IPS DF 4.7 (cell line): ENCODE data around the gene F2RL1.
A peak's percentile ranks its signal among the peaks of the same experiment; 100 is the strongest.
"Not testable (repeated sequence)": the region's sequence is repeated elsewhere in the genome, so short reads cannot be mapped to it uniquely, and the experiment has no call there.

Source experiments
- DNase-seq: peaks from one replicate; pipeline ENCODE4 v3.0.0-alpha.2; 2013; ENCODE audit warnings: low spot score; ENCODE audit errors: extremely low read depth

Gene F2RL1

DNA sequence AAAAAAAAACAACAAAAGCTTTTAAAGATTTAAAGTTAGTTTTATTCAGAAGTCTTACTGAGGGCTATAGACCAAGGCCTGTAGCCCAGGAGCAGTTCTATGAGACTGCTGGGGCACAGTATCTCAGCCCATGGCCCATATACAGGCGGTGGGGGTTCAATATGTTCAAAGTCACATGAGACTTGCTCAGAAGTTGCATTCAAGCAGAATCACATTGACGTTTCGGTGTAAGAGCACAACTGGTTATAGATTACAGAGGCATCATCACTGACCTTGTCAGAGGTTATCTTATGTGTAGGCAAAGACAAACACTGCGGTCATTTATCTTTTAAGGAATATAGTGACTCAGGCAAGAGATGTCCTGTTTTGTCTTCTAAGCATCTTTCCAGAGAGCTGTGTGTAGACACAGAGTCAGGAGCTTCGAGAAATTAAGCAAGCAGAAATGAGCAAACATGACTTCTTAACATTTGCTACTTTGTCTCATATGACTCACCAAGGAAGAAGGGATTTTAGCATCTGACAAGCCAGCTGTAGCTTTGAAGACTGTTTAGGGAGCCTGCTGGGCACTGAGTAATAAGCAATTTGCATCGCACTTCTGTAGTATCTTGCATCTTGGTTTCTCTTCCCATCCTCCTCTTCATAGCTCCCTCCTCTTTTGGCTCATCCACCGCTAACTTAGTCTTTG is 12.9 kb upstream of the F2RL1 start:
- no peak for DNase-seq

DNA sequence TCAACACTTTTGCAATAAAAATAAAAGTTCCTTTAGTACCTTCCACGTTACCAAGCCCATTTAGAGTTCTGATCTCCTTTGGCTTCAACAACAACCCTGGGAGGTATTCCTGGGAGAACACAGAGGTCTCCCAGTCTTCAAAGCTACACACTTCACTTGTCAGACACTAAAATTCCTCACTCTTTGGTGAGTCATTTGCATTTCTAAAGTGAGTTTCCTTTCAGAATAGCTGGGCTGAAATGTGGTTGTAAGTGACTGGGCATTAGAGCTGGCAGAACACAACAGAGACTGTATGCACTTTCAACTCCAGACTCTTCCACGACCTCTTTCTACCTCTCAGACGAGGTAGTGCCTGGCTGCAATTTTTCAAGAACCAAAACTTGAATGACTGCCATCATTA is 11.5 kb upstream of the F2RL1 start:
- DNase-seq: no peak

DNA sequence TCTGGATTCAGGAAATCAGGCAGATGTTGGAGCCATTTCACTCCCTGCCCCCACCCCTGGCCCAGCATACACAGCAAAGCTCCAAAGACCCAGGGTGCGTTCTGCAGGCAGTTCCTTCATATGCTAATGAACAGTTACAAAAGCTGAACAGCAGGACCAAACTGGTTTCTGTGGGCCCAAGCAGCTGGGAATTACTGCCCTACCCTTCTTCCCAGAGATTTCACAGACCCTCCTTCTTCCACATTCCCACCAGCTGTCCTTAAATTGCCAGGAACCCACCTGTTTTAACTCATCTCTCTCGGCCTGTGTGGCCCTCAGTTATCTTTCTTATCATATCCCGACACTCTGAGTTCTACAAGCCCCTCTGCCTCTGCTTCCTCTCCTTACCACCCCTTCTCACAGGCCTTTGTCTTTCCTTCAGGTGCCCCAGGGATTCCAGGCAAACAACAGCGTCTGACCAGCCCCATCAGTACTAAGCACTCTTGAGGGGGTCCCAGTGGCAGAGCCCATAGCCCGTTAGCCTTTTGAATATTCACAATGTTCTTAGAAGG is 10.6 kb upstream of the F2RL1 start:
- DNase-seq: peak; percentile 92

DNA sequence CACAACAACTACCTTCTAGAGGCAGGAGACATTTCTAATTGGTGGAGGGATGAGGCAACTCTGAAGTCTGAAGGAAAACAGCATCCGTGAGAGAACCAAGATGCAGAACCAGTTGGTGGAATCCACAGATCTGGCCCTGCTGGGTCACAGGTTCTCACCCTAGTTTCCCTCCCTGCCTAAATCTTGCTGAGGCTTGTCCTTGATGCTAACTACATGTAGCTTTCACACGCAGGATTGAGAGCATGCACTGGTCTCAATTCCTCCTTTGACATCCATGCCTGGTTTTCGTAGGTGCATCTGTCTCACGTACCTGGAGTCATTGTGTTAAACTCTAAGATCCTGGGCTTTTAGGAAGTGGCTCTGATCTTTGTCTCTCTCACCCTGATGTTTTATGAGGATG is 9.7 kb upstream of the F2RL1 start:
- no peak for DNase-seq

DNA sequence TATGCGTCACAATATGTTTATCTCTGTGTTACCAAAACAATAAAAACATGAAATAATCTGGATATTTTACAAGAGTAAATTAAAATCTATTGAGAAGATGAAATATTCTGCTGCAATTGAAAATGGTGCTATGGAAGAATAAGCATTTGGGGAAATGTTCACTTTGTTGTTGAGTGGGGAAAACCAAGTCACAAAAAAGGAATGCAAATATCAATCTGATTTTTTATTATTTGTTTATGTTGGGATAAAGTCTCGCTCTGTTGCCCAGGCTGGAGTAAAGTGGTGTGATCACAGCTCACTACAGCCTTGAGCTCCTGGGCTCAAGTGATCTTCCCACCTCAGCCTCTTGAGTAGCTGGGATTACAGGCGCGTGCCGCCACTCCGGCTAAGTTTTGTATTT is 8.6 kb upstream of the F2RL1 start:
- no peak for DNase-seq

DNA sequence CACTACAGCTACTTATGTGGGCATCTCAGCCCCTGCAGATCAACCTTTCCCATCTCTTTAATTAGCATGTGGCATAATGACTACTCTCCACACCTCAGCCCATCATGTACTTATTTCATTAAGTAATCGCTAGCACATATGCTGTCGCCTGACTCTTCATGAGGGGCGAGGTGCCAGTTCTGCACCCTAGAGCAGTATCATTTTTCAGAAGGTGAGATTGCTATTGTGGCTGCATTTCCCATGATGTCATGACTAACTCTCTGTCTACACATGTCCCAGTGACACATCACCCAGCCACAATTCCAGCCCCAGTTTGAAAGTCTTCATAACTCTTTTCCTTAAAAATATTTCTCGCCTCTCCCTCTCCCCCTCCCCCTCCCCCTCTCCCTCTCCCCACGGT is 7.6 kb upstream of the F2RL1 start:
- no peak for DNase-seq

DNA sequence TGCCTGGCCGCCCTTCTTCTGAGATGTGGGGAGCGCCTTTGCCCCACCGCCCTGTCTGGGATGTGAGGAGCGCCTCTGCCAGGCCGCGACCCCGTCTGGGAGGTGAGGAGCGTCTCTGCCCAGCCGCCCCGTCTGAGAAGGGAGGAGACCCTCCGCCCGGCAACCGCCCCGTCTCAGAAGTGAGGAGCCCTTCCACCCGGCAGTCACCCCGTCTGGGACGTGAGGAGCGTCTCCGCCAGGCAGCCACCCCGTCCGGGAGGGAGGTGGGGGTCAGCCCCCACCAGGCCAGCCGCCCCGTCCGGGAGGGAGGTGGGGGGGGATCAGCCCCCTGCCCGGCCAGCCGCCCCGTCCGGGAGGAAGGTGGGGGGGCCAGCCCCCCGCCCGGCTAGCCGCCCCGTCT is 6.6 kb upstream of the F2RL1 start:
- not testable (repeated sequence) for DNase-seq

DNA sequence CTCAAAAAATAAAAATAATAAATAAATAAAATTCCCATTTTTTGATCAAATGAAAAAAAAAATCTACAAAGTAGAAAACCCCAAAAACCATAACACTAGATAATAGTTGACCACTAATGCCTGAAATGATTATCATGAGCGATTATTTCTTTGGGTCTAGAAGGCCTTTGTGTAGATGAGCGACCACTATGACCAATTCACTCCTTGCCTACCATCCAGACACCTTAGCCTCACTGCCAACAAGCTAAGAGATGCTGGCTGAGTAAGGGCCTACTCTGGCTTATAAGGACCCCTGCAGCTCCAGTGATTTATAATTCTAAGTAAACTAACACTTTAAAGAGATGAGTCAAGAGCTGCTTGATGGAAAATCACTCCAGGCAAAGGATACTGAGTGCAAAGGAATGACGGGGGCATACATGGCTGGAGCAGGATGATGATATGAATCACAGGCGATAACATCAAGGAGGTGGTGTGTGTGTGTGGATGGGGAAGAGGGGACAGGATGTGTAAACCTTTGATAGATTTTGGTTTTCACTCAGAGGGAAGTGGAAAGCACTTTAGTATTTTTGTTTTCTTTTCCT is 4.8 kb upstream of the F2RL1 start:
- DNase-seq: no peak

DNA sequence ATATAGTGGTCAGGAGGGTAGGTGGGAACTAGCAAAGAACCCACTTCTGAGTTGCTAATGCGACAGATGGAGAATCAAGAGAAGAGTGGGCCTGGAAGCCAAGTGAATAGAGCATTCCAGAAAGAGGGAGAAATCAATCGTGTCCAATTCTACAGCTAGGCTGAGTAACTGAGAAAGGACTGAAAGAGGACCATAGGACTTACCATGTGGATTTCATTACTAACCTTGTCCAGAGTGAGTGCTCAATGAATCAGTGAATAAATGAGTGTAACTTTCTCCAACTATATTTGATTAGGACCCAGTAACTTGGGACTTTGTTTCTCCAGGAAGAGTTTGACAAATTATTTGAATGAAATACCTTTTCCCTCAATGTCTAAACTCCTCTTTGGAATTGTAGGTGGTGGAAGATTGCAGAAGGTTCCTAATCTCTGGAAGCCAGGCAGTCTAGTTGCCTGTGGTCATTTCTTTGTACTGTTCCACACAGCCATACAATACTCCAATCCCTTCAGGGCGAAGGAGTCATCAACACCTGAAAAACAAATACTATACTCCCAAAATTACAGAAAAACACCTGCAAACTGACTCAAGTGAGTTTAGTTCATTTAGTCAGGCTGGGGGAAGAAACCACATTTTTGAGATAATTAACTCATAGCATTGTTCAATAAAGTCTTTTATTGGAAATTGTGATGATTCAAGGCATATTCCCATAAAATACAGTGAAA is 2.6 kb upstream of the F2RL1 start:
- no peak for DNase-seq

DNA sequence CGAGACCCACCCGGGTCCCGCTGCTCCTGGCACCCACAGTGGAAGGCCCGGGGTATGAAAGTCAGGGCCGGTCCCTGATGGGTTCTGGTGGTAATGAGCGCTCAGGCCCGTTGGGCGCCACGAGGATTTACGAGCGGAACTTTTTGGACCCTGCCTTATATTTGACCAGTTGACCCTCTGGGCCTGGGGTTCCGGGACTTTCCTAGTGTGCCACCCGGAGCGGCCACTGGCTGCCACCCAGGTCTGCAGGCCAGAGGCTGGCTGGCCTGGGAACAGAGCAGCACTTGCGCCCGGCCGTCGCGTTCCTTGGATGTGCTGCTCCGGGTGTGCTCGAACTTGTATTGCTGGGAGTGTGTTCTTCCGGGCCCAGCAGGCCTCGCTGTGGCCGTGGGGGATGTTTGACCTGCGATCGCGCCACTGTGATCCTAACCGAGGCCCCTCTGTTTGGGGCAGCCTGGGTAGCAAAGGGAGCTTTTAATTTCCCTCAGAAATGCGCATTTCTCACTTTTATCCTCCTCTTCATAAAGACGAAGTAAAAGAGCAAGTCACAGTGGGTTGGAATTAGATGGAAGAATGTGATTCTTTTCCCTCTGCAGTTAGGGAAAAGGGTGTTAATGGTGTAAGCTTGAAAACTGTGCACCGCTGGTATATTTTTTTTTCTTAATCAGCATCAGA is 1.2 kb downstream of the F2RL1 start:
- DNase-seq: no peak

DNA sequence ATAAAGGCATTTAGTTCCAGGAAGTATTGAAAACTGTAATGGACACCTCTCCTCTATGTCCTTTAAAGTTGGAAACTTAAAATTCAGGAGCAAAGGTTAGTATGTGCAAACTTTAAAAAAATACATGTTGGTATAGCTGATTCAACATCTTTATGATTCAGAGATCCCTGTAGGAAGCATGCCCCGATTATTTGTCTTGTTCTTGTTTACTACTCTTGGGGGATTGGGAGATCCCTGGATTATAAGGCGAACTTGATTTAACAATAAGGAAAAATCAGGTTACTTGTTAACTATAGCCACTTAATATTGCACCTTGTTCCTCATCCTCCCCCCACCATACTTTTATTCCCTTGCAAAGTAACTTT is 1.7 kb downstream of the F2RL1 start:
- no peak for DNase-seq

DNA sequence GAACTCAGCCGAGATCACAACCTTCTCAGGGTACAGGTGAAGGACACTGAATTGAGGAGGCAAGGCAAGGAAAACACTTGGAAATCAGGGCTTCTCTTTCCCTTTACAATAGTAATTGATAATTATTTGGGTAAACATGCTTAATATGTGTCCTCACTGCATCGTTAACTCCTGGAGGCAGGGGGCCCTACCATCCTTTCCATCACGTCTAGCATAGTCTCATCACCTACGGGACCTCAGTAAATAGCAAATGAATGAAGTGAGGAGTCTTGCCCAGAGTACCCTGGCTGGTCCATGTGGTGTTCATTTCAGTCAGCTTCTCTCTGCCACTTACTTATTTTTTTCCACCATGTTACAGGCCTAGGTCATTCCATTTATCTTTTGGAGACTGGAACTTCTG is 2.3 kb downstream of the F2RL1 start:
- no peak for DNase-seq

DNA sequence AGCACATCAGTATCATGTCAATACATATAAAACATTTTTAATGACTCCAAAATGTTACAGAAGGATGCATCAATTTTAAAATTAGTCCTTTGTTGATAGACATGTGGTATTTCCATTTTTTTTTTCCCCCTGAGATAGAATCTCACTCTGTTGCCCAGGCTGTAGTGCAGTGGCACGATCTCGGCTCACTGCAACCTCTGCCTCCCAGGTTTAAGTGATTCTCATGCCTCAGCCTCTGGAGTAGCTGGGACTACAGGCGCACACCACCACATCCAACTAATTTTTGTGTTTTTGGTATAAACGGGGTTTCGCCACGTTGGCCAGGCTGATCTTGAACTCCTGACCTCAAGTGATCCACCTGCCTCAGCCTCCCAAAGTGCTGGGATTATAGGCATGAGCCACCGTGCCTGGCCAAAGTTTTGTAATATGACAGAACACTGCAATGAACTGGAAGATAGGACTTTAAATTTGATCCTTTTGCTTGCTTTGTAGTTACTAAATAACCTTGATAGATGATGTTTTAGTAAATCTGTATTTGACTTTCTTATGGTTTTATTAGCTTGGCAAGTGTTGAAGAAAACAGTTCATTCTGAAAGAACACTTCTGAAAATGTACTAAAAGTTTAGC is 3.4 kb downstream of the F2RL1 start:
- DNase-seq: not testable (repeated sequence)

DNA sequence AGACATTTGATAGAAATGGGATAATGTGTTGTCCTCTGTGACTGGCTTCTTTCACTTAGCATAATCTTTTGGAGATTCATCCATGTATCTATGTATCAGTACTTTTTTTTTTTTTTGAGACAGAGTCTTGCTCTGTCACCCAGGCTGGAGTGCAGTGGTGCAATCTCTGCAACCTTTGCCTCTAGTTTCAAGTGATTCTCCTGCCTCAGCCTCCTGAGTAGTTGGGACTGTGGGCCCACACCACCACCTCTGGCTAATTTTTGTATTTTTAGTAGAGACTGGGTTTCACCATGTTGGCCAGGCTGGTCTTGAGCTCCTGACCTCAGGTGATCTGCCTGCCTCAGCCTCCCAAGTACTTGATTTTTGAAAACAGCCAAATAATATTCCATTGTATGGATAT is 7.6 kb downstream of the F2RL1 start:
- not testable (repeated sequence) for DNase-seq

DNA sequence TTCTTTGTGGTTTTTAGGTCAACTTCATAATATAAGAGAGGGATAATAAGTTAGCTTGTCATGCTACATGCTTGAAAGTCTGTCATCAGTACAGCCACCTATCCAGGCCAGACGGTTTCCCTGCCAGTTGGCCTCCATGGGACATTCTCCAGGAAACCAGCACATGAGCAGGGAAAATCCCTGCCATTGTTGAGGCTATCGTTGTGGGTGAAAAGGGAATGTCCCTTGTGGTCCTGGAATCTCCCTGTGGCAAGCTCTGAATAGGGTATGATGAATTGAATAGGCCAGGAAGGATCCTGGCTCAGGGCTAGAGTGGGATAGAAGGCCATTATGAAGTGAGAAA is 12.3 kb downstream of the F2RL1 start:
- no peak for DNase-seq

DNA sequence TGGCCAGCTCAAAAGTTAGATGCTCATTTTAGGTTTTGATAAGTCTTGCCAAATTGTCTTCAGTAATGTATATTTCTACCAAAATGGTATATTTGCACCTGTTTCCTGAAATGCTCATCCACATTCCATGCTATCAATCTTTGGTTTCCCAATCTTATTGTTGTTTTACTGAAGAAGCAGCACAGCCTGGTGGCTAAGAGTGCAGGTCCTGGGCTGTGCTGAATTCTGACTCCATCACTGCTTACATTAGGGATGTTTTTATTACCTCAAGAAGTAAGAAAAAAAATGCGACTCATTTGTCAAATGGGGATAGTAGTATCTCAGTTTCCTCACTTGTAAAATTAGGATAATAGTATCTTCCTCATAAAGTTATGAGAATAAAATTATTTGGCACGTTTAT is 17.4 kb downstream of the F2RL1 start:
- no peak for DNase-seq

DNA sequence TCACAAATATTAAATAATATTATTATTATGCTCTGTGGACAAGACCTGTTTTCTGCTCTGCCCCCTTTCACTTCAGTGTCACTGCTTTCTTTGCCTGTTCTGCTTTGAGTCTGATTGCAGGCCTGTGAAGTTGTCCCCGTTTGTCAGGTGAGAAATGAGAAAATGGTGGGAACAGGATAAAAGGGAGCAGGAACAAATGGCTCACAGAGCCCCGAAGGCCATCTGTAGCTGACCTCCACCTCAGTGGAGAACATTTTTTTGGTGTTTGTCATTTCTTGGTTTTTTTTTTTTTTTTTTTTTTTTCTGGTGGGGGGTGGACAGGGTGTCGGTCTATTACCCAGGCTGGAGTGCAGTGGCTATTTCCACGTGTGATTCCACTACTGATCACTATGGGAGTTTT is 17.8 kb downstream of the F2RL1 start:
- no peak for DNase-seq

DNA sequence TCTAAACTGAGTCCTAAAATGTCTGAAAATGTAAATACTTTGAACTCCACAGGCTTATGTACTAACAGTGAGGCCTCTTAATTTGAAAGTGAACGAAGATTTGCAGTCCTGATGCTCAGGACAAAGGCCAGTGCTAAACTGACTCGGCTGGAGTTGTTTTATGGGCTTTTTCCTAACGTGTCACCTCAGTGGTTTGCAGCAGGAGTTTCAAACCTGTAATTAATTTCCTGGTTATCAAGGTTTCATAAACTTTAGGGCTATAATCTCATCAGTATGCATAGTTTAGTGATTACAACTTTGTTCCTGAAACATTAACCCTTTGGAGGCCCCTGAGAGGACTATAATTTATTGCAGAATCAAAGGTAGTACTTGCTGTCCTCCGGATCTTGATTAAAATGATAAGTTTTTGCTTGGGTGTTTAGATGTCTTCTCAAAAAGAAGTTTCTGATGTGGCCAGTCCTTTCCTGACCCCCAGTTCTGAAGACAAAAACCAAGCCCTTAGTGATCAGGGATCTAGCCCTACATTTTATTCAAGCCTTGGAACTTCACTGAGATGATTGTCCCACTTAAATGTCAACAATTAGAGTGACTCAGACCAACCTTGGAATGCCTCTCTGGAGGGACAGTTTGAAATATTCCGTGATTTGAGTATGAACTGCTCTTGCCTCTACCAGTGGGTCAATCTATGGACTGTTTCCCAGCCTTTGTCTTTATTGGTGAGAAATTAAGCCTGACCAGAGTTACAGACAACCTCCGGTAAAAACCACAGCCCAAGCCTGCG is 19.8 kb downstream of the F2RL1 start:
- no peak for DNase-seq

DNA sequence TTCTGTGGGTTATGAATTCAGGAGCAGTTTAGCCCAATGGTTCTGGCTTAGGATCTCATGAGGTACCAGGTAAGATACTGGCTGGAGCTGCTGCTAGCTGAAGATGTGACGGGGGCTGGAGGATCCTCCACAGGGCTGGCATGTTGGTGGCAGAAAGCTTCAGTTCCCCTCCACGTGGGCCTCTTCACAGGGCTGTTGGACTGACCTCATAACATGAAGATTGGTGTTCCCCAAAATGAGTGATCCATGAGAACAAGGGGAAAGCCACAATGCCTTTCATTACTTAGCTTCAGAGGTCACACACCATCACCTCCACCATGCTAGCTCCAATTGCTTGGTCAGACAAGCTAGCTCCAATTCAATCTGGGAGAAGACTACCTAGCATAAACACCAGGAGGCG is 22.5 kb downstream of the F2RL1 start:
- DNase-seq: no peak

DNA sequence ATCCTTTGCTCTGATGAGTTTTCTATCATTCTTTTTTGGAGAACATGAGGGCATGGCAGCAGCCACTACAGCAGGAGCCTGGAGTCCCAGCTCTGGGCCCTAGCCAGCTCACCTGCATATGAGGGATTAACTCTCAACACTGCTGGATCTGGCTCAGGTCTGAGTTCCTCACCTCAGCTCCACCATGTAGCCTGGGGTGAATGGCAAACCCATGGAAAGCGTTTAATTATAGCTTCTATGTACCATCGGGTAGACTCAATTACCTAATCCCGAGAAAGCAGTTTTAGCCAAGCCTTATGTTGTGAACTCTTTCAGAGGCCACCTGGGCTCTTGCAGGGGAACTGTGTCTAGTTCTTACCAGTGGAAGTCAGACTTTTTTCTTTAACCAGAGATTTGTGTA is 27.1 kb downstream of the F2RL1 start:
- DNase-seq: no peak
